Stimulated activated CD4-positive, alpha-beta T cell treated with anti-CD3 and anti-CD28 coated beads, Interleukin-15, amount 100 ng/mL, for 1 hour (primary cell): ENCODE data around the gene CELF4.

Experiments
- DNase-seq, 2 donors: peaks; one replicate each; pipeline ENCODE4 v3.0.0-alpha.2; 2020; ENCODE audit warnings: low read depth in 1 of 2, low spot score in 1 of 2

CELF4 gene

GRCh38 chr18:37527395-37527794 is 38.2 kb downstream of the CELF4 start:
- DNase-seq = no peak

- no peak for DNase-seq
Measured at GRCh38 chr18:37525262-37525585, 40.4 kb downstream of the CELF4 start.

- no peak for DNase-seq
Measured at GRCh38 chr18:37524498-37525261, 40.9 kb downstream of the CELF4 start.

GRCh38 chr18:37524139-37524497 is 41.5 kb downstream of the CELF4 start:
- no peak for DNase-seq

- DNase-seq = no peak
Measured at GRCh38 chr18:37521510-37522465, 43.8 kb downstream of the CELF4 start.

- DNase-seq = no peak
Measured at GRCh38 chr18:37520508-37520907, 45.1 kb downstream of the CELF4 start.

GRCh38 chr18:37519510-37520135 is 46.0 kb downstream of the CELF4 start:
- DNase-seq = no peak

GRCh38 chr18:37516361-37516853 is 49.2 kb downstream of the CELF4 start:
- DNase-seq = no peak

GRCh38 chr18:37514953-37515352 is 50.6 kb downstream of the CELF4 start:
- DNase-seq = no peak

- no peak for DNase-seq
Measured at GRCh38 chr18:37512400-37512799, 53.2 kb downstream of the CELF4 start.

GRCh38 chr18:37511721-37512298 is 53.8 kb downstream of the CELF4 start:
- no peak for DNase-seq

- DNase-seq = no peak
Measured at GRCh38 chr18:37509600-37509999, 56.0 kb downstream of the CELF4 start.

GRCh38 chr18:37508207-37508606 is 57.4 kb downstream of the CELF4 start:
- no peak for DNase-seq

- DNase-seq = no peak
Measured at GRCh38 chr18:37507239-37507638, 58.4 kb downstream of the CELF4 start.

- no peak for DNase-seq
Measured at GRCh38 chr18:37506001-37506400, 59.6 kb downstream of the CELF4 start.

GRCh38 chr18:37505321-37505720 is 60.3 kb downstream of the CELF4 start:
- no peak for DNase-seq

GRCh38 chr18:37502601-37503000 is 63.0 kb downstream of the CELF4 start:
- no peak for DNase-seq

GRCh38 chr18:37502036-37502435 is 63.6 kb downstream of the CELF4 start:
- no peak for DNase-seq

GRCh38 chr18:37501136-37501535 is 64.5 kb downstream of the CELF4 start:
- no peak for DNase-seq

GRCh38 chr18:37499913-37500312 is 65.7 kb downstream of the CELF4 start:
- no peak for DNase-seq

GRCh38 chr18:37499044-37499443 is 66.6 kb downstream of the CELF4 start:
- no peak for DNase-seq
